Pulmonary artery endothelial cell (primary cell): ENCODE measurements around the gene IFIT1. TPM values are rescaled to one million over a fixed set of nuclear protein-coding genes. Genes with fewer than 3 reads are reported as not detected.
"Not testable (repeated sequence)": the region's sequence is repeated elsewhere in the genome, so short reads cannot be mapped to it uniquely, and the experiment has no call there.

Experiments used
- DNase-seq: peaks from one replicate; pipeline ENCODE4 v3.0.0-alpha.2; 2011; ENCODE audit warnings: low read depth, low spot score
- total RNA-seq: library from RNA; depleted of rRNA; stranded (reverse); fragments of >200 nt; gene quantifications from 2 replicates; pipeline ENCODE4 v1.2.3, GENCODE V29; 2014

IFIT1 gene
- total RNA-seq, 1 donor from 2014 or later, result 3.8 TPM

- DNase-seq, result no peak
Observed at GRCh38 chr10:89428877-89429276, 36.5 kb downstream of the IFIT1 start.

GRCh38 chr10:89431977-89432376 lies 39.6 kb downstream of the IFIT1 start:
- DNase-seq, result no peak

GRCh38 chr10:89438525-89438924 lies 46.1 kb downstream of the IFIT1 start:
- DNase-seq, result no peak

GRCh38 chr10:89440226-89441009 lies 48.0 kb downstream of the IFIT1 start:
- no peak for DNase-seq

GRCh38 chr10:89442289-89442688 lies 49.9 kb downstream of the IFIT1 start:
- DNase-seq, result no peak

GRCh38 chr10:89444819-89445218 lies 52.4 kb downstream of the IFIT1 start:
- DNase-seq, result not testable (repeated sequence)

GRCh38 chr10:89450901-89451300 lies 58.5 kb downstream of the IFIT1 start:
- no peak for DNase-seq

GRCh38 chr10:89452193-89452592 lies 59.8 kb downstream of the IFIT1 start:
- DNase-seq, result no peak

GRCh38 chr10:89454561-89455347 lies 62.3 kb downstream of the IFIT1 start:
- no peak for DNase-seq

Other genes starting within 250 kb of the IFIT1 start
- 0.40 and 2.7 TPM in 2 replicates for gene CH25H, start 185.3 kb upstream of the IFIT1 start, total RNA-seq
- gene LIPA, start 140.8 kb upstream of the IFIT1 start, total RNA-seq, result 40.9 and 55.0 TPM in 2 replicates
- gene IFIT2, start 90.6 kb upstream of the IFIT1 start, total RNA-seq, result 2.2 and 2.7 TPM in 2 replicates
- 4.8 and 5.1 TPM in 2 replicates for gene IFIT3, start 64.6 kb upstream of the IFIT1 start, total RNA-seq
- not detected in 2 replicates for gene IFIT1B, start 14.6 kb upstream of the IFIT1 start, total RNA-seq
- 11.5 and 19.5 TPM in 2 replicates for gene IFIT5, start 21.9 kb downstream of the IFIT1 start, total RNA-seq
- 0.66 and 1.3 TPM in 2 replicates for gene SLC16A12, start 143.0 kb downstream of the IFIT1 start, total RNA-seq